GM12892 (cell line): Measurements from ENCODE around the gene NEDD8. TPM values are rescaled to one million over a fixed set of nuclear protein-coding genes. Genes with fewer than 3 reads are reported as not detected.

Experiments used
- DNase-seq: peaks from one replicate; pipeline ENCODE4 v3.0.0; 2011; ENCODE audit not compliant: insufficient read length
- FAIRE-seq: peaks from 2 replicates; lab custom pipeline; 2011; peaks lifted over from hg19 to GRCh38; lab: Jason Lieb, UNC
- POLR2A ChIP-seq: IDR thresholded peaks from 2 replicates; pipeline ENCODE4 v1.6.1; 2011; ENCODE audit warnings: low read depth, low read length, control low read depth
- POLR2AphosphoS5 ChIP-seq: IDR thresholded peaks from 2 replicates; pipeline ENCODE4 v1.6.1; 2011; ENCODE audit warnings: low read depth, low read length, control low read depth
- TAF1 ChIP-seq: IDR thresholded peaks from 2 replicates; pipeline ENCODE4 v1.6.1; 2011; ENCODE audit warnings: low read depth, mild to moderate bottlenecking, control low read depth, low read length, borderline replicate concordance
- polyA plus RNA-seq: library from polyadenylated mRNA; unstranded; fragments of >200 nt; gene quantifications from one replicate; pipeline ENCODE4 v1.2.1, GENCODE V29; 2012; ENCODE audit warnings: missing spikeins, inconsistent platforms; ENCODE audit not compliant: missing spikeins

The NEDD8 gene
- polyA plus RNA-seq = 297 TPM

DNA sequence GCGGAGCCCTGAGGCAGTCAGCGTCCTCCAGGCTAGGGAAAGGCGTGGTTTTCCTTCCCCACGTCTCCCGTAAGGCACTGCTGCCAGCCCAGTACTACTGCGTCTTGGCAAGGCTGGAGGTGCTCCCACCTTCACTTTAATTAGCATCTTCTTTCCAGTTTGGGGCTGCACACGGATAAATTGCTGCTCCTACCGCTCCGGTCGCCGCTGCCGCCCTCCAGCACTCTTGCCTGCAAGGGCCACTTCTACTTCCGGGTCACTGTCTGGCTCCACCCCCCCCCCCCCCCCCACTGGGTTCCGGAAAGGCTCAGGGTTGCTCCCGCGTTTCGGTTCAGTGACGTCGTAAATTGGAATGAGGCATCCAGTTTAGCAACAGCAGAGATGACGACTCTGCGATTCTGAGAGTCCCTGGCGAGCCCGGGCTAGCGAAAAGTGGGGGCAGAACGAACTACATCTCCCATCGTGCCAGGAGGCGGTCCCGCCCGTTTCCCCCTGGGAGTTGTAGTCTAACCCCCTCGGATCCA is at the start of gene NEDD8:
Gene NEDD8, minus strand, starts transcription at position 247 of the 524 bp plus-strand sequence. Its CDS starts 100 bp downstream, at position 147.
- DNase-seq (peak; percentile 84), FAIRE-seq (peak; percentile 83)
- peak; percentile 68 for TF ChIP-seq POLR2A
- TF ChIP-seq POLR2AphosphoS5 = no peak

DNA sequence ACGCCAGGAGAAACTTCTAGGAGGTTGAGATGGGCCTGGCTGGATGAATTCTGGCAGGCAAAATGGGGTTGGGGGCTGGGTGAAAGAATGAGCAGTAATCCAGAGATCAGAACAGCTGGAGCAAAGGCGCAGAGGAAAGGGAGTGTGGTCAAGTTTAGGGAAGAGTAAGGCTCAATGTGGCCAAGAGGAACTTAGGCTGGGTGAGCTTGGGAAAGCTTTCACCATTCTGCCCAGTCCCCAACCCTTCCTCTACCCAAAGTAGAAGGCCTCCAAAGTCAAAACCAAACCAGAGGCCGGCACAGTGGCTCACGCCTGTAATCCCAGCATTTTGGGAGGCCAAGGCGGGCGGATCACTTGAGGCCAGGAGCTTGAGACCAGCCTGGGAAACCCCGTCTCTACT is 49.5 kb upstream of the NEDD8 start:
- no peak for TF ChIP-seq POLR2AphosphoS5
- TF ChIP-seq POLR2A = no peak
- no peak for TF ChIP-seq TAF1
- FAIRE-seq = no peak
- DNase-seq = no peak

DNA sequence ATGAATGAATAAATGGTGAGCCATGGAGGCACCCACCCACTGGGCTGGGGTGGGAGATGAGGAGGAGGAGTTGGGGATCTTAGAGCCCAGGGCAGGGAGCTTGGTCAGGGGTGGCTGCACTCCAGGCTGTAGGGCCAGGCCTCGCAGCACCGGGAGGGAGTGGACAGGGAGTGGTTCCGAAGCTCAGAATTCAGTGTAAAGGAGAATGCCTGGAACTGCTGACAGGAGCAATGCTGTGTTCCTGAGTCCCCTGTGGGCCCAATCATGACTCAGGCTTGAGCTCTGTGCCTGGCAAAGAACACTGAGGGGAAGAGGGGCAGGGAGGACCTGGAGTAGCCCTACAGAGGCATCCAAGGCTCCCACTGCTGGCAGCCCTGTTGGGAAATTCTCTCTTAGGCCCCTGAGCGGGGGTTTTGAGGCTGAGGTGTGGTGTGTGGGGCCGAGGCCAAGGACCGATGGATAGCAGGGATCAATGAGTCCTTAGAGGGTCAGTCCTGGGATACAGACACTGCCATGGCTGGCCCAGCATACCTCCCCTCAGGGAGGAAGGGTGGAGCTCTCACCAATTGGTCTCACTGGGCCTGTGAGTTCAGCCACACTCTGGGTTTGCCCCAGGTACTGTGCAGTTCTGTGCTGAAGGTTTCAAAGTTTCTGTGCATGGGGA is 48.8 kb upstream of the NEDD8 start:
- no peak for TF ChIP-seq POLR2A
- TF ChIP-seq POLR2AphosphoS5 = no peak
- TF ChIP-seq TAF1 = no peak
- DNase-seq (no peak), FAIRE-seq (no peak)

DNA sequence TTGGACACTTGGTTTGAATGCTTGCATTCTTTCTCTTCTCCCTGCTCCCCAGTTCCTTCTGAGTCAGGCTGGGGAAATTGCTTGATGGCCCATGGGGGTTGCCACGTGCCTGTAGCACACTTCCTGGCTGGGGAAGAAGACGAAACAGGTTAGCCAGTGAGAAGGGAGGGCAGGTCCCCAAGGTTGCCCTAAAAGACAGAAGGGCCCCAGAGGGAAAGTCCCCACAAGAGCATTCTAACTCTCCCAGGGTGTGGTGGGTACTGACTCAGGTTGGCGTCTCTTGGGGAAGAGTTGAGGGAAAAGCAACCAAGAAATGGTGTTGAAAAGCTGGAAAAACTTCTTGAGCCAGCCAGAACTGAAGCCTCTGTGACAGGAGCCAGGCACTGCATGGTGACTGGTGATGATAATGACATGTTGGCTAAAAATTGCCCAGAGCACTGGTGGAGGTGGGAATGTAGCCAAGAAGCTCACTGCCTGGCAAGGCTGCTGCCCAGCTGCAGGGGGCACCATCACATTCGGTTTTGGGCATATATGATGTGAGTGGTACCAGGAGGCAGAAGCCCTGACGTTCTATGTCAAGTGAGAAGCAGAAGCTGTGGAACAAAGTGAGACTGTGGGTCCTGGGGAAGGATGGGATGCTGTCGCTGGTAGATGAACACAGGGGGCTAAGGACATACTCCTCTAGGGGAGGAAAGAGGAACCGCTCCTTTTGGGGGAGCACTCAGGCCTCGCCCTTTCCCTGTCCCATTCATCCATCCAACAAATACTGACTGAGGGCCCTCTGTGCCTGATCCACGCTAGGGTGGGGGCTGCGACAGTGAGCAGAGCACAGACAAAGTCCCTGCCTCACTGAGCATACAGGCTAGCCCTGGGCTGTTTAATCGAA is 47.4 kb upstream of the NEDD8 start:
- FAIRE-seq (peak; percentile 44), DNase-seq (no peak)
- TF ChIP-seq POLR2A (no peak), TAF1 (no peak), POLR2AphosphoS5 (no peak)

DNA sequence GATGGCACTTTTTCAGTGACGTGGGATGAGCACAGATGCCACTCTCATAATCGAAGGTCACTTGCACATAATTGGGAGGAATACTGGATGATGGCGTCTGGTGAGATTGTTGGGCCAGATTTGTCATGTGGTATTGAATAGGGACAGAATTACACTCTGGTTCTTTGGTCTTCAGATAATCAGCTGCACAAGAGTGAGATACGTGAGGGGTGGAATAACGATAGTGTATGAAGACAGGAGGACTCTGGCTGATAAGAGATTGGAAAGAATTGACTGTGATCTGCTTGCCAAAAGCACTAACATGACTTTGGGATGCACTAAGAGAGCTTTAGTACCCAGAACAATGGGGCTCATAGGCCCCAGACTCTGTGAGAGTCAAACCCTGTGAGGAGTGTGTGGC is 46.3 kb upstream of the NEDD8 start:
- DNase-seq (no peak), FAIRE-seq (peak; percentile 14)
- TF ChIP-seq TAF1 (no peak), POLR2A (no peak), POLR2AphosphoS5 (no peak)

DNA sequence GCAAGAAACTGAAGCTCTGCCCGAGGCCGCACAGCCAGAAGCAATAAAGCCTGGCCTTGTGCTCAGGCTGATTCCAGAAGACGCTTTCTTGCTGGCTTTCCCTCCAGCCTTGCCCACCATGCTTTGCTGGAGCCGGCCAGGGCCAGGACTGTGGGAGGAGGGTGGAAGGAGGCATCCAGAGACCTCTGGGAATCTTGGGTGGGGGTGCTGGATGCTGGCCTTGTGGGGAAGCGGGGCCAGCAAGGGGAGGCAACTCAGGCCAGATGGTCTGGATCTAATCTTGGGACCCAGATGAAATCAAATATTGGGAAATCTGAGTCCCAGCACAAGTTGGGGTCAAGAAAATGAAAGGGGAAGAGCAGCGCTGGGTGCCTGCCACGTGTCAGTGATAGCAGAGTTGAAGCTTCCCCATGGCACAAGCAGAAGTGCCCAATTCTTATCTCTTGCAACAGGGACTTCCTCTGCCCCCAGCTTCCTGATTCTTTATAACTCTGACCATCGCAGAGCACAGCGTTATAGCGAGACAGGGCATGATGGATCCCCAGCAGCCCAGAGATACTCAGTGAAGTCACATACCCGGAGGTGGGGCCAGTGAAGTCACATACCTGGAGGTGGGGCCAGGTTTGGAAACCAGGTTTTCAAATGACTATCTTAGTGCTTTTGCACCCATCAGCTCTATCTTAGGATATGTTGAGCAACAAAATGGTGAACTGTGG is 45.6 kb upstream of the NEDD8 start:
- DNase-seq = no peak
- no peak for FAIRE-seq
- TF ChIP-seq TAF1 (no peak), POLR2A (no peak), POLR2AphosphoS5 (no peak)

DNA sequence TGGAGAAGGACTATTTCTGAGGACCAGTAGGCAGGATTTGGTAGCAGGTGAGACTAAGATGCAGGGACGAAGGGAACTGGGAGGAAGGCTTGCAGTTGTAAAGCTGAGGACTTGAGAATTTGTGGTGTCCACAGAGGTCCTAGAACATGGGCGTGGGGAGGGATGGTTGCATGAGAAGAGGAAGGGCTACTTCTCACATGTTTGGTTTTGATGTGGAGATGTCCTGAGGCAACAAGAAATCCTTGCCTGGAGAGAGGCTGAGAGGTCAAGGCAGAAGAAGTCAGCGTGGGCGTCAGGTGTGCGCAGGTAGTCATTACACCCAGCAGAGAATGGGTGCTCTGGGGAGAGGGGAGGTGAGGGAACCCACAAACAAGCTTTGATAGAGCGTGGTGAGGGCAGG is 44.9 kb upstream of the NEDD8 start:
- DNase-seq (no peak), FAIRE-seq (no peak)
- no peak for TF ChIP-seq POLR2A
- TF ChIP-seq POLR2AphosphoS5 = no peak
- TF ChIP-seq TAF1 = no peak

DNA sequence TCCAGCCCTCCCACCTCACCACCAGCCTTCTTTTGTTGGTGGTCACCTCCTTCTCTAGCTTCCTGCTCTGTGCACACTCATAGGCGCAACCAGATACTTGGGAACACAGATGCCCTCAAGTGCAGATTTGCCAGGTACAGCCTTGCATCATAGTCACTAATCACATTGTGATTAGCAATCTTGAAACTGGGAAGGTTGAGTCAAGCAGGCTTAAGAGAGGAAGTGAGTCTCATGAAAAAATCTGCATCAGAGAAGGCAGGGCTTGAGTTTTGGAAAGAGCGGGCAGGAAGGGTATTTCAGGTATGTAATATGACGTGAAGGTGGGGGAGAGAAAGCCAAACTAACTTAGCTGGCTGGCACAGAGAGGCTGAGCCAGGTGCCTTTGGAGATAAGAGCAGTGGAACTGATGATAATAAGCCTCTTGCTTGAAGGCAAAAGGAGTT is 42.0 kb upstream of the NEDD8 start:
- no peak for TF ChIP-seq POLR2AphosphoS5
- TF ChIP-seq TAF1 = no peak
- TF ChIP-seq POLR2A = no peak
- FAIRE-seq (peak; percentile 90), DNase-seq (peak; percentile 62)

DNA sequence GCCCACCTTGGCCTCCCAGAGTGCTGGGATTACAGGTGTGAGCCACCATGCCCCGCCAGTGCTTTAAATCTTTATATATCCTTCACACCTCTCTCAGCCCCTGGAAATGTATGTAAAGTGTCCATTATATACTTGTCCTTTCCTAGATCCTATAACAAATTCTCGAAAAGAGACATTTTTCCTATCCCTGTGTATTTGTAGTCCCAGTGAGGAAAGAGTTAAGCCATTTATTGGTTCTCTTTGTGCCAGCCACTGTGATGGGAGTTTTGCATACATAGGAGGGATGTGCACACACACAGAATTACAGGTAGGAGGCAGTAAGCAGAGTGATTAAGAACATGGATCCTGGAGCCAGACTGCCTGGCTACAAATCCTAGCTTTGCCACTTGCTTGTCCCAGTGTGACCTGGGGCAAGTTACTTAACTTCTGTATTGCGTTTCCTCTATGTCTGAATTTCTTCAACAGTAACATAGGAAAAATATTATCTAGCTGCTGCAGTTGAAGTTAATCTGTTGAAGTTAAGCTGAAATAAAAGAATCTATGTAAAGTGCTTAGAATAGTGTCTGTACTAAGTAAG is 41.3 kb upstream of the NEDD8 start:
- TF ChIP-seq POLR2A (no peak), POLR2AphosphoS5 (no peak), TAF1 (no peak)
- FAIRE-seq (no peak), DNase-seq (no peak)

DNA sequence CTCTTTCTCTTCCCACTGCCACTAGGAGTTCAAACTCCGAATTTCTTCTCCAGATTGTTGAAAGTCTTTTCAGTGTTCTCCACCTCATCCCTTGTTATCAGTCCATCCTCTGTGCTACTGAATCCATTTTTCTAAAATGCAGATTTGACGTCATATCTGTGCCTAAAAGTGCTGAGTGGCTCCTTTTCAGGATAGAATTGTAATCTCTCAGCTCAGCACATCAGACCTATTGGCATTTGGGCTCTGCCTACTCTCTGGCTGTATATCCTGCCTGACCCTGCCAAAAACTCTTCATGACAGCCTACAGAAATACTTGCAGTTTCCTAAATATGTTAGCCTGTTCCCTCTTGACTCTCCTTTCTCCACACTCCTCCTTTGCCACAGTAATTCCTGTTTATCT is 40.3 kb upstream of the NEDD8 start:
- no peak for TF ChIP-seq TAF1
- TF ChIP-seq POLR2AphosphoS5 = no peak
- no peak for TF ChIP-seq POLR2A
- DNase-seq (no peak), FAIRE-seq (no peak)

DNA sequence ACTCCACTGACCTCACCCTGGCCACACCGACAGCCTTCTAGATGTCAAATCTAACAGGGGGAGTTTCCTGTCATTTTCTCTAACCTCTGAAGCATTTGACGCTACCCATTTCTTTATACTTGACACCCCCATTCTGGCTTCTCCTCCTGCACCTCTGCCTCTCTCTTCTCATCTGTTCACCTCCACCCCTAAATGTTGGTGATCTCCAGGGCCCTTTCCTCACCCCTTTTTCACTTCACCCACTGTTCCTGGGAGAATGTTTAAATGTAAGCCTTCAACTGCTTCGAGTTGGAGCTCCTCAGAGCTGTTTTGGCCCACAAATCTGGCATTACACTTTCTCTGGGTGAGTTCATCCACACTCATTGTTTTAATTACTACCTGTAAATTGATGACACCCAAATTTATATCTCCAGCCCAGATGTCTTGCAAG is 39.7 kb upstream of the NEDD8 start:
- no peak for TF ChIP-seq POLR2A
- TF ChIP-seq TAF1 = no peak
- no peak for TF ChIP-seq POLR2AphosphoS5
- no peak for FAIRE-seq
- DNase-seq = no peak
